GM13977 (cell line): ENCODE results near the gene PHF23.
"Not testable (repeated sequence)": the region's sequence is repeated elsewhere in the genome, so short reads cannot be mapped to it uniquely, and the experiment has no call there.

Experiments
- DNase-seq: peaks from one replicate; pipeline ENCODE4 v3.0.0; 2012; ENCODE audit warnings: low spot score
- in situ Hi-C: fragments of 300-500 bp; cut with MboI; formaldehyde crosslinking; loops from one replicate; pipeline ENCODE4 v1.12.0; 2022; ENCODE audit warnings: low sequenced_read_pairs, low pct_unique_long_range_greater_than_20kb, mixed read lengths, inconsistent platforms; ENCODE audit not compliant: unreplicated experiment
- TF ChIP-seq, protein P1 (sequence below): IDR thresholded peaks from 2 replicates; pipeline ENCODE4 v1.5.1; 2012; ENCODE audit warnings: mild to moderate bottlenecking, control low read depth; ENCODE audit not compliant: insufficient read depth; ENCODE audit errors: extremely low read depth, missing control alignments

PHF23 gene

DNA sequence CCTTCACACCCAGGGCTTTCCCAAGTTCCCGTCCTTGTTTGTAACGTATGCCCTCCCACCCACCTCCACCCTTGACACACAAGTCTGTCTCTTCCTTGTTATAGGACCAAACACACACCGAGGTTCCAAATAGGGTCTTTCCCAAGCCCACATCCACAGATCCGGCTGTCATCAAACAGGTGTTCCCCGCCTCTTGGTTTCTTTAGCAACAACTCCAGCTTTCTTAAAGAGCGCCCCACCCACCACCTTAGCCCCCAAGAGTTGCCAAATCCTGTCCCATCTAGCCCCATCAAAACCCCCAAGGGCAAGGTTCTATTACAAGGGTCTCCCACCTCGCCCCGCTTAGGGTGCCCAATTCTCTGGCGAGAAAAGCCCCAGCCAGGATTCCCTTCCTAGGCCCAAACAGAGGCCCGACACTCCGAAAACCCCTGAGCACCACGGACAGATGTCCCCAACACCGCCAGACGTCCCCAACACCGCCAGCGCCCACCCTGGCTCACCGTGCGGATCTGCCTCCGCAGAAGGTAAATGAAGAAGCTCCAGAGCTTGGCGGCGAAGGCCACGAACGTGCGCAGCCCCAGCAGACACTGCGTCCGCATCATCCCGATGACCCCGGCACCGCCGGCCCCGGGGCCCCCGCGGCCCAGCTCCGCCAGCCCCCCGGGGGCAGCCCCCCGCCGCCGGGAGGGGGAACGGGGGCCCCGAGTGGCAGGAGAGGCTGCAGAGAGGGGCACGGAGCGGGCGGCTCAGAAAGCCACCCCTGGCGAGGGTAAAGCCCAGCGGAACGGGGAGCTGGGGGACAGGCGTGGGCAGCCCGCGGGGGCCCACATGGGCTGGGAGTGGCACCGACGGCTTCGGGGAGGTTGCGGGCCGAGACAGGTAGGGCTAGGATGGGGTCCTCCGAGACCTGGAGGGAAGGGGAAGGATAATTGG lies 11.7 kb upstream of the PHF23 start:
- TF ChIP-seq, protein P1, sequence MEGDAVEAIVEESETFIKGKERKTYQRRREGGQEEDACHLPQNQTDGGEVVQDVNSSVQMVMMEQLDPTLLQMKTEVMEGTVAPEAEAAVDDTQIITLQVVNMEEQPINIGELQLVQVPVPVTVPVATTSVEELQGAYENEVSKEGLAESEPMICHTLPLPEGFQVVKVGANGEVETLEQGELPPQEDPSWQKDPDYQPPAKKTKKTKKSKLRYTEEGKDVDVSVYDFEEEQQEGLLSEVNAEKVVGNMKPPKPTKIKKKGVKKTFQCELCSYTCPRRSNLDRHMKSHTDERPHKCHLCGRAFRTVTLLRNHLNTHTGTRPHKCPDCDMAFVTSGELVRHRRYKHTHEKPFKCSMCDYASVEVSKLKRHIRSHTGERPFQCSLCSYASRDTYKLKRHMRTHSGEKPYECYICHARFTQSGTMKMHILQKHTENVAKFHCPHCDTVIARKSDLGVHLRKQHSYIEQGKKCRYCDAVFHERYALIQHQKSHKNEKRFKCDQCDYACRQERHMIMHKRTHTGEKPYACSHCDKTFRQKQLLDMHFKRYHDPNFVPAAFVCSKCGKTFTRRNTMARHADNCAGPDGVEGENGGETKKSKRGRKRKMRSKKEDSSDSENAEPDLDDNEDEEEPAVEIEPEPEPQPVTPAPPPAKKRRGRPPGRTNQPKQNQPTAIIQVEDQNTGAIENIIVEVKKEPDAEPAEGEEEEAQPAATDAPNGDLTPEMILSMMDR = no peak
- in situ Hi-C loops = no loop called here
- no peak for DNase-seq

DNA sequence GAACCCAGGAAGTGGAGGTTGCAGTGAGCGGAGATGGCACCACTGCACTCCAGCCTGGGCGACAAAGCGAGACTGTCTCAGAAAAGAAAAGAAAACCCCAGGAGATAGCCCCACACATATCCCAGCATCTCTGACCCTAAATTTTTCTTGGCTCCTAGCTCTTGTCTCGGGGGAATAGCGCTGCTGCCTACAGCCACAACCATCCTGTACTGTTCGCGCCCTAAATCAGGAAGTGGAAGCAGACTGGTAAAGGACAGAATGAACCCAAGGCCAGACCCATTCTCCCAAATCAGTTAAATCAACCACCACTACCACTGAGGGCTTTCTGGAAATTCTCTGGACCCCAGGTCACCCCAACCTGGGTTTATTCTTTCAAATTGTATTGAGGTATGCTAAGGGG lies 10.6 kb upstream of the PHF23 start:
- in situ Hi-C loops = no loop called here
- TF ChIP-seq, protein P1 = no peak
- DNase-seq = no peak

DNA sequence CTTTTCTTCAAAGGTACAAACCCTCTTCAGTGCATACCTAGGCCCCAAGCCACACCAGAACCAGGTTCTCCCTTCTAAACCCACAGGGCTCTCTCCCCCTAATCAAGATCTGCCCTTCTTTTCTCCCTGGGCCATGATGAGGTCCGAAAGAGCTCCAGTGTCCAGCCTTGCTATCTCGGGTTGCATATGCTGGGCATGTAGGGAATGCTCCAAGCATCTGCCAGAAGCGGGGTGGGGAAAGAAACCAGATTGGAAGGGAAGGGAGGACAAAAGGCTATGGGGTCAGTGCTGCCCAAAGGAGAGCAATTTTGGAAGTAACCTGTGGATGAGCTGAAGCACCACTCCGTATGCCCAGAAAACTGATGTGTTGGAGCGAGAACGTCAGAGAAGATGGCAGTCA lies 10.0 kb upstream of the PHF23 start:
- TF ChIP-seq, protein P1 = no peak
- DNase-seq = no peak
- in situ Hi-C loops = no loop called here

DNA sequence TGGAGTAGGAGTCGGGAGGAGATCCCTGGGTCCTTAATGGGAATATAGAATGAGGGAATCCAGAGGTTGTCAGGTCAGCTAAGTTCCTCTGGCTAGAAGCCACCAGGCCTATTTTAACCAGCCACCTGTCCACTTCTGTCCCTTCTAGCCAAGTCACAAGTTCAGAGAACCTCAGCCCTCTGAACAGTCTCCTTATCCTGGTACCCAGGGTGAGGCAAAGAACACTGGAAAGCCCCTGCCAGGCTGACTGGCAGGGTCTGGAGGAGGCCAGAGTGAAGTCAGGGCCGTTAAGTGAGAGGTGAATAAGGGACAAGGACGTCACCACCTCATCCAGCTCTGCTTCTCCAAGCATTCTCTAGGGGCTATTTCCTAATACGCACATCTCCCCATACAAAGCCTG lies 9.5 kb upstream of the PHF23 start:
- no peak for DNase-seq
- in situ Hi-C loops = no loop called here
- TF ChIP-seq, protein P1 = no peak

DNA sequence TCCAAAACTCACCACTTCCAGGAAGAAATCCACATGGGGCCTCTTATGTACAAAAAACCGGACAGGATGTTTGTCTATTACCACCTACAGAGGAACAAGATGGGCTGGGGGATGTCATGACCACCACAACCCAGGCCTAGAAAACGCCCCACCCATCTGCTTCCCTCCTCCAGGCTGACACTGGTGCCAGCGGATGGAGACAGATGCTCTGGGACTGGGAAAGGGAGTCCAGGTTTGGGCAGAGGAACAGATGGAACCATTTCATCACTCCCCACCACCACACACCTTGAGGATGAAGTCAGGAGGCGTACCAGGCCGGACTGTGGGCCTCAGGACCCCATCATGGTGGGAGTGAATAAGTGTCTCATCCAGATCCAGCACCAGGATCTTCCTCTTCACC lies 7.5 kb upstream of the PHF23 start:
- DNase-seq = no peak
- in situ Hi-C loops = no loop called here
- TF ChIP-seq, protein P1 = no peak

DNA sequence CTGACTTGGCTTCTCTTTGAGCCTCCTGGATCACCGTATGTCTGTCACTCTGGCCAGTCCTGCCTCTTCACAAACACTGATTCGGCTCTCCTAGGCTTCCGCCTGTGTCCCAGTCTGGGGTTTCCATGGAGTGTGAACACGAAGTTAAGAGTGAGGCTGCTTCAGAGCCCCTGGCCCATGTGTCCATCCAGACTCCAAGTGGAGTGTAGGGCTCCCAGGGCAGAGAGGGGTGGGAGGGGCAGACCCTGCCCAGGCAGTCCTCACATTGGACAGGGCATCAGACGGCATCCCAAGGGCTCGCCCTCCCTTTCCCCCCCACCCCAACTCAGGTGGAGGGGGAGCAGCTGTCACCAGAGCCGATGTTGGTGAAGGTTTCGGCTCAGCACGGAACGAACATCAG lies 4.6 kb upstream of the PHF23 start:
- in situ Hi-C loops = not testable (repeated sequence)

DNA sequence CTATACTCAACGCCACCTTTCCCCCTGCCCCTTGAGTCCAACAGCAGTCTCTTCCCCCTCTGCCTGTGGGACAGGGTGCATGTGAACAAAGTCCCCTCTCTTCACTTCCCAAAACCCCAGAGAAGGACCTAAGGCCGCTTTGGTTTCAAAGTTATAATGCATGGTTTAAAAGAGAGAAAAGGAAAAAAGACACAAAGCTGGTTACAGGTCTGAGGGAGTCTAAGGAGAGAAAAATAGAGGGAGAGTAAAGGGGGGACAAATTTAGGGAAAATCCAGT lies 4.1 kb upstream of the PHF23 start:
- in situ Hi-C loops = no loop called here

More for the DNA sequence above, 4.6 kb upstream of the PHF23 start:
- DNase-seq = not testable (repeated sequence)

More for the DNA sequence above, 4.1 kb upstream of the PHF23 start:
- TF ChIP-seq, protein P1 = no peak
- no peak for DNase-seq
